ENCODE results near the gene SGCG. TPM values are rescaled to one million over a fixed set of nuclear protein-coding genes. Genes with fewer than 3 reads are reported as not detected.

Gene SGCG
- total and polyA plus RNA-seq, 10 of the 15 experiments (the other 5 are each of a cell fraction or from before 2014, with no cell fraction given) = not detected

GRCh38 chr13:23320926-23321534 is 140.3 kb downstream of the SGCG start:
- Histone ChIP-seq H3K9me3 (replicated peaks; ENCODE audit: control insufficient read depth, insufficient read depth, low read length) (no peaks in the 10 kb centered on the region), H3K27ac (ENCODE audit: control insufficient read depth, insufficient read depth) (peak overlapping the region; percentile 26), H4K20me1 (ENCODE audit: control insufficient read depth, insufficient read depth) (no peaks in the 10 kb centered on the region), H3K36me3 (ENCODE audit: control insufficient read depth in 2 of 2, insufficient read depth in 2 of 2, low read length in 1 of 2) (no peaks in the 10 kb centered on the region), H3K9ac (ENCODE audit: control insufficient read depth, insufficient read depth, low read length) (peak overlapping the region; percentile 55), H3K4me3 (peak overlapping the region; percentile 53), H2AFZ (ENCODE audit: control insufficient read depth, low read depth, low read length) (peak overlapping the region; percentile 78), H3K79me2 (ENCODE audit: control insufficient read depth, insufficient read depth, low read length) (no peaks in the 10 kb centered on the region), H3K4me2 (ENCODE audit: control insufficient read depth, insufficient read depth) (peak overlapping the region; percentile 78), H3K4me1 (ENCODE audit: control insufficient read depth, insufficient read depth, low read length) (peaks cover 26% of the 10 kb centered on the region), H3K27me3 (replicated peaks in 1 of 2; ENCODE audit: control insufficient read depth in 2 of 2, insufficient read depth in 2 of 2, low read length in 1 of 2) (no peaks in the 10 kb centered on the region)
- WGBS (ENCODE audit: insufficient coverage, insufficient replicate concordance, low lambda C conversion rate, missing lambda C conversion rate) = 56% methylated on average over 4 of the region's 4 CpGs
- POLR2A ChIA-PET = interaction anchor here (0.6 to 1.3 kb wide), 2 partner anchors 53 to 62 kb away, joined by 3 read pairs; no protein-coding TSS in a partner anchor
- no peak for TF ChIP-seq CBX5 (IDR thresholded peaks at IDR 0.05; ENCODE audit: low read depth)
- TF ChIP-seq ZZZ3 (IDR thresholded peaks at IDR 0.05; ENCODE audit: control insufficient read depth, insufficient read length, low read depth) = no peak
- TF ChIP-seq EED (IDR thresholded peaks at IDR 0.05; ENCODE audit: low read depth) = no peak
- TF ChIP-seq HDAC2 (IDR thresholded peaks at IDR 0.05) = no peak
- TF ChIP-seq CHD1 (IDR thresholded peaks at IDR 0.05; ENCODE audit: low read depth, low read length) = no peak
- TF ChIP-seq SMC3 (IDR thresholded peaks at IDR 0.05; ENCODE audit: borderline replicate concordance, low read length) = no peak
- TF ChIP-seq ETV6 (conservative IDR thresholded peaks at IDR 0.05 in 1 of 2, IDR thresholded peaks at IDR 0.05 in 1 of 2; ENCODE audit: borderline replicate concordance in 1 of 2, low read depth in 1 of 2) = no peak
- TF ChIP-seq E4F1 (IDR thresholded peaks at IDR 0.05; ENCODE audit: borderline replicate concordance, partially characterized antibody) = no peak
- TF ChIP-seq BHLHE40 (IDR thresholded peaks at IDR 0.05; ENCODE audit: borderline replicate concordance in 1 of 2, low read depth in 2 of 2, low read length in 1 of 2) = no peak
- no peak for TF ChIP-seq RBBP5 (conservative IDR thresholded peaks at IDR 0.05)
- no peak for TF ChIP-seq ATF2 (IDR thresholded peaks at IDR 0.05; ENCODE audit: low read length)
- no peak for TF ChIP-seq ASH2L (IDR thresholded peaks at IDR 0.05; ENCODE audit: borderline replicate concordance, low read depth)
- ATAC-seq (peak; percentile 49), FAIRE-seq (no peak), DNase-seq (ENCODE audit: low read depth, low spot score) (no peak)
- intact Hi-C loops (cut with micrococcal nuclease; ENCODE audit: unreplicated experiment) (loop anchor here (10.0 kb wide), 1 partner anchor 296 kb away; no protein-coding TSS in a partner anchor), in situ Hi-C loops (cut with MboI) (loop anchor here (5.0 kb wide), 1 partner anchor 519 kb away; no protein-coding TSS in a partner anchor)
- BruUV-seq (replicated peaks) = no TSS peak
- SMC1A ChIA-PET (ENCODE audit: uncharacterized antibody, unreplicated experiment) = interaction anchor here (0.8 to 2.6 kb wide), 12 partner anchors 9 to 1683 kb away, joined by 3 to 15 read pairs (median 4); no protein-coding TSS in a partner anchor
- RAD21 ChIA-PET (ENCODE audit: unreplicated experiment) = interaction anchor here (1.1 to 2.5 kb wide), 7 partner anchors 25 to 530 kb away, joined by 3 to 14 read pairs (median 5); no protein-coding TSS in a partner anchor
- CTCF ChIA-PET = interaction anchor here (0.6 to 3.7 kb wide), 11 partner anchors 9 to 521 kb away, joined by 3 to 29 read pairs (median 4); no protein-coding TSS in a partner anchor

Measured in GM12878 (cell line).